ENCODE measurements around the gene SART3. TPM values are rescaled to one million over a fixed set of nuclear protein-coding genes. Genes with fewer than 3 reads are reported as not detected.
"Not testable (repeated sequence)": the region's sequence is repeated elsewhere in the genome, so short reads cannot be mapped to it uniquely, and the experiment has no call there.

SART3 gene
- polyA plus RNA-seq, 3 donors = 60.8 to 72.7 (median 61.6) TPM

GRCh38 chr12:108599948-108600701, 39.2 kb upstream of the SART3 start:
- no peak for DNase-seq (ENCODE audit: extremely low read depth in 1 of 11, low read depth in 9 of 11, low spot score in 4 of 11)

GRCh38 chr12:108599541-108599940, 38.6 kb upstream of the SART3 start:
- no peak for DNase-seq (ENCODE audit: extremely low read depth in 1 of 11, low read depth in 9 of 11, low spot score in 4 of 11)

- DNase-seq (ENCODE audit: extremely low read depth in 1 of 11, low read depth in 9 of 11, low spot score in 4 of 11) = no peak
Measured at GRCh38 chr12:108598553-108599250, 37.7 kb upstream of the SART3 start.

- DNase-seq (ENCODE audit: extremely low read depth in 1 of 11, low read depth in 9 of 11, low spot score in 4 of 11) = peak in 5 of 11 donors; percentile 48 to 62 (median 55)
Measured at GRCh38 chr12:108597559-108598471, 36.8 kb upstream of the SART3 start, which contains the start of gene TMEM119. Gene TMEM119 (minus strand): TSS chr12:108598084. CDS start chr12:108592383, 5,701 bp downstream.

GRCh38 chr12:108596854-108597558, 36.0 kb upstream of the SART3 start:
- DNase-seq (ENCODE audit: extremely low read depth in 1 of 11, low read depth in 9 of 11, low spot score in 4 of 11) = no peak

- no peak for DNase-seq (ENCODE audit: extremely low read depth in 1 of 11, low read depth in 9 of 11, low spot score in 4 of 11)
Measured at GRCh38 chr12:108595711-108596647, 35.0 kb upstream of the SART3 start.

- no peak for DNase-seq (ENCODE audit: extremely low read depth in 1 of 11, low read depth in 9 of 11, low spot score in 4 of 11)
Measured at GRCh38 chr12:108594960-108595710, 34.2 kb upstream of the SART3 start.

GRCh38 chr12:108594323-108594903, 33.4 kb upstream of the SART3 start:
- no peak for DNase-seq (ENCODE audit: extremely low read depth in 1 of 11, low read depth in 9 of 11, low spot score in 4 of 11)

GRCh38 chr12:108592033-108592909, 31.3 kb upstream of the SART3 start:
- no peak for DNase-seq (ENCODE audit: extremely low read depth in 1 of 11, low read depth in 9 of 11, low spot score in 4 of 11)

- no peak for DNase-seq (ENCODE audit: extremely low read depth in 1 of 11, low read depth in 9 of 11, low spot score in 4 of 11)
Measured at GRCh38 chr12:108591267-108591980, 30.5 kb upstream of the SART3 start.

GRCh38 chr12:108590463-108590862, 29.5 kb upstream of the SART3 start:
- not testable (repeated sequence) for DNase-seq (ENCODE audit: extremely low read depth in 1 of 11, low read depth in 9 of 11, low spot score in 4 of 11)

- DNase-seq (ENCODE audit: extremely low read depth in 1 of 11, low read depth in 9 of 11, low spot score in 4 of 11) = no peak
Measured at GRCh38 chr12:108589840-108590229, 28.9 kb upstream of the SART3 start.

GRCh38 chr12:108589028-108589839, 28.3 kb upstream of the SART3 start:
- DNase-seq (ENCODE audit: extremely low read depth in 1 of 11, low read depth in 9 of 11, low spot score in 4 of 11) = peak in 7 of 11 donors; percentile 27 to 67 (median 52)

GRCh38 chr12:108587826-108588225, 26.9 kb upstream of the SART3 start:
- DNase-seq (ENCODE audit: extremely low read depth in 1 of 11, low read depth in 9 of 11, low spot score in 4 of 11) = no peak

Data from renal cortex interstitium (tissue), 11 donors.